ENCODE data around the gene YWHAG. TPM values are rescaled to one million over a fixed set of nuclear protein-coding genes. Genes with fewer than 3 reads are reported as not detected.
A peak's percentile ranks its signal among the peaks of the same experiment; 100 is the strongest.

Gene YWHAG
- total and polyA plus RNA-seq, 2 of the 13 experiments (the other 11 are each of a cell fraction or from before 2014, with no cell fraction given): 36.9 to 67.5 TPM

DNA sequence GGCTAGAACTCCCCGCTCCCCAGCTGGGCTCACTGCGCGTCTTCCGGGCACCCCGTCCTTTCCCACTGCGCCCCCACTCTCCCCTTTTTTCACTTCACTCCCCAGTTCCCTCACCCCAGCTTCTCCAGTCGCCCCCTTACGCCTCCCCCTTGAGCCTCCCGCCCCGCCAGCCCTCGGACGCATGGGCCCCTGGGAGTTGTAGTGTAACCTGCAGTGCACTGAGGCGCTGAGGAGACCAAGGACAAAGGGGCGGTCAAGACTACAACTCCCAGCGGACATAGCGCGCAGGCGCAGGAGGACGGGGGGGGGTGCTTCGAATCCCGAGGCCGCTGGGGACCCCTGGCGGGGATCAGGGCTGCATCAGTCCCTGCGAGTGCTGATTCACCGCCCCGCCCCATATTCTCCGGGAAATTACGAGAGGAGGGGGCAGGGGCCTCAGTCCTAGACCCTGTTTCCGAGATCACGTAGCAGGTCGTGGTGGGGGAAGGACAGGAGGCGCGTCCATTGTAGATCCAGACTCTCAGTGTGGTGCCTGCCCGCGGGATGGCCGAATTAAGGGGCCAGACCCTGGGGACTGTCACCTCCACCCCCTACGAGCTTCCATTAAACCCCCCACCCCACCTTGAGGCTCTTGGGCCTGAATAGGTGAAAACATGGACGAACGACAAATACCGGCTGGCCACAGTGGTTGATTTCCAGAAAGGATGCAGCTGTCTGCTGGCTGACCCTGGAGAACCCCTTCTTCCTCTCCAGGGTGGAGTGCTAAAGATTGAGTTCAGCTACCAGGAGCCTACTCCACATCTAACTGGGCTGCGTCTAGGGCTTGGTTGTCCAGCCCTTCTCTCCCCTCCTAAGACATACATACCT, 553 bp upstream of the YWHAG start (continued):
- 0 out of 2 replicates have a peak, but pooled peaks have one; percentile 18 for TF ChIP-seq ZNF775 (CRISPR knock-in tag; IDR thresholded peaks at IDR 0.05; ENCODE audit: borderline replicate concordance)
- no peak for TF ChIP-seq HES4 (CRISPR knock-in tag; IDR thresholded peaks at IDR 0.05; ENCODE audit: borderline replicate concordance)
- TF ChIP-seq ZNF772 (CRISPR knock-in tag; IDR thresholded peaks at IDR 0.05): no peak
- TF ChIP-seq MEF2D (CRISPR knock-in tag; IDR thresholded peaks at IDR 0.05): no peak
- TF ChIP-seq ZNF253 (CRISPR knock-in tag; IDR thresholded peaks at IDR 0.05; ENCODE audit: borderline replicate concordance): 0 out of 2 replicates have a peak, but pooled peaks have one; percentile 62
- TF ChIP-seq STAT5B (CRISPR knock-in tag; IDR thresholded peaks at IDR 0.05): no peak
- TF ChIP-seq PITX1 (CRISPR knock-in tag; IDR thresholded peaks at IDR 0.05): peak; percentile 83
- peak; percentile 9; the same call in 1 of the 2 replicates for TF ChIP-seq SMC3 (IDR thresholded peaks at IDR 0.05; ENCODE audit: low read length)
- TF ChIP-seq TEAD2 (CRISPR knock-in tag; IDR thresholded peaks at IDR 0.05): no peak
- no peak for TF ChIP-seq ZNF34 (CRISPR knock-in tag; IDR thresholded peaks at IDR 0.05; ENCODE audit: borderline replicate concordance)
- TF ChIP-seq ZNF335 (CRISPR knock-in tag; IDR thresholded peaks at IDR 0.05): 0 out of 2 replicates have a peak, but pooled peaks have one; percentile 11
- no peak for TF ChIP-seq ZNF768 (CRISPR knock-in tag; IDR thresholded peaks at IDR 0.05)
- TF ChIP-seq RORA (CRISPR knock-in tag; IDR thresholded peaks at IDR 0.05): no peak
- TF ChIP-seq MNT (IDR thresholded peaks at IDR 0.05): peak; percentile 33; the same call in 1 of the 2 replicates
- TF ChIP-seq ZNF446 (CRISPR knock-in tag; IDR thresholded peaks at IDR 0.05): no peak
- no peak for TF ChIP-seq PREB (CRISPR knock-in tag; IDR thresholded peaks at IDR 0.05)
